ENCODE results near the gene C1orf141. TPM values are rescaled to one million over a fixed set of nuclear protein-coding genes. Genes with fewer than 3 reads are reported as not detected.
A peak's percentile ranks its signal among the peaks of the same experiment; 100 is the strongest.

The C1orf141 gene
- total RNA-seq = not detected in 3 replicates
- long read RNA-seq = 0 reads

- peak within 1 kb of the TSS; percentile 28 for H3K27ac Mint-ChIP-seq (ENCODE audit: unreplicated experiment)
Measured at GRCh38 chr1:67134695-67135094, at the start of gene C1orf141. Gene C1orf141, minus strand, starts transcription at chr1:67134970. Its CDS starts 7,730 bp downstream, at chr1:67127240.

GRCh38 chr1:67175530-67176087 lies 40.8 kb upstream of the C1orf141 start:
- Mint-ChIP-seq H3K4me1 (ENCODE audit: low read depth) (no peaks in the 10 kb centered on the region), H3K4me3 (ENCODE audit: unreplicated experiment) (no peak overlapping the region), H3K9me3 (ENCODE audit: low read depth) (peaks cover 4% of the 10 kb centered on the region), H3K27me3 (ENCODE audit: low read depth) (peaks cover 25% of the 10 kb centered on the region), H3K36me3 (ENCODE audit: low read depth) (no peaks in the 10 kb centered on the region), H3K27ac (ENCODE audit: unreplicated experiment) (no peak overlapping the region)
- no peak for TF ChIP-seq CTCF (IDR thresholded peaks at IDR 0.05)
- no peak for DNase-seq (ENCODE audit: low spot score)

More at GRCh38 chr1:67134695-67135094, at the start of gene C1orf141:
- no peak for TF ChIP-seq CTCF (IDR thresholded peaks at IDR 0.05)
- Mint-ChIP-seq H3K4me3 (ENCODE audit: unreplicated experiment) (peak within 1 kb of the TSS; percentile 70), H3K9me3 (ENCODE audit: low read depth) (no peaks in the 10 kb centered on the region), H3K27me3 (ENCODE audit: low read depth) (no peaks in the 10 kb centered on the region), H3K4me1 (ENCODE audit: low read depth) (peaks cover 8% of the 10 kb centered on the region), H3K36me3 (ENCODE audit: low read depth) (no peaks in the 10 kb centered on the region)
- DNase-seq (ENCODE audit: low spot score) = no peak

- no peak for TF ChIP-seq CTCF (IDR thresholded peaks at IDR 0.05)
- no peaks in the 10 kb centered on the region for H3K36me3 Mint-ChIP-seq (ENCODE audit: low read depth)
- no peak for DNase-seq (ENCODE audit: low spot score)
- no peaks in the 10 kb centered on the region for H3K4me1 Mint-ChIP-seq (ENCODE audit: low read depth)
- peaks cover 24% of the 10 kb centered on the region for H3K27me3 Mint-ChIP-seq (ENCODE audit: low read depth)
- H3K27ac Mint-ChIP-seq (ENCODE audit: unreplicated experiment) = no peak overlapping the region
- H3K9me3 Mint-ChIP-seq (ENCODE audit: low read depth) = peaks cover 1% of the 10 kb centered on the region
- no peak overlapping the region for H3K4me3 Mint-ChIP-seq (ENCODE audit: unreplicated experiment)
Measured at GRCh38 chr1:67174716-67175284, 40.0 kb upstream of the C1orf141 start.

- no peak for TF ChIP-seq CTCF (IDR thresholded peaks at IDR 0.05)
- no peak overlapping the region for H3K4me3 Mint-ChIP-seq (ENCODE audit: unreplicated experiment)
- H3K9me3 Mint-ChIP-seq (ENCODE audit: low read depth) = no peaks in the 10 kb centered on the region
- H3K27ac Mint-ChIP-seq (ENCODE audit: unreplicated experiment) = no peak overlapping the region
- DNase-seq (ENCODE audit: low spot score) = no peak
- H3K4me1 Mint-ChIP-seq (ENCODE audit: low read depth) = no peaks in the 10 kb centered on the region
- no peaks in the 10 kb centered on the region for H3K36me3 Mint-ChIP-seq (ENCODE audit: low read depth)
- H3K27me3 Mint-ChIP-seq (ENCODE audit: low read depth) = peaks cover 17% of the 10 kb centered on the region
Measured at GRCh38 chr1:67173988-67174387, 39.2 kb upstream of the C1orf141 start.

GRCh38 chr1:67171978-67172377 lies 37.2 kb upstream of the C1orf141 start:
- H3K9me3 Mint-ChIP-seq (ENCODE audit: low read depth) = no peaks in the 10 kb centered on the region
- peaks cover 12% of the 10 kb centered on the region for H3K27me3 Mint-ChIP-seq (ENCODE audit: low read depth)
- TF ChIP-seq CTCF (IDR thresholded peaks at IDR 0.05) = no peak
- H3K27ac Mint-ChIP-seq (ENCODE audit: unreplicated experiment) = no peak overlapping the region
- no peak for DNase-seq (ENCODE audit: low spot score)
- no peak overlapping the region for H3K4me3 Mint-ChIP-seq (ENCODE audit: unreplicated experiment)
- no peaks in the 10 kb centered on the region for H3K36me3 Mint-ChIP-seq (ENCODE audit: low read depth)
- no peaks in the 10 kb centered on the region for H3K4me1 Mint-ChIP-seq (ENCODE audit: low read depth)

Measured in chondrocyte (in vitro differentiated cells).